ENCODE results near the gene AHI1.
"Not testable (repeated sequence)": the region's sequence is repeated elsewhere in the genome, so short reads cannot be mapped to it uniquely, and the experiment has no call there.

Gene AHI1

GRCh38 chr6:135269481-135269891, 228.1 kb downstream of the AHI1 start:
- in situ Hi-C loops (cut with MboI; ENCODE audit: low sequenced_read_pairs), result no loop called here

DNA sequence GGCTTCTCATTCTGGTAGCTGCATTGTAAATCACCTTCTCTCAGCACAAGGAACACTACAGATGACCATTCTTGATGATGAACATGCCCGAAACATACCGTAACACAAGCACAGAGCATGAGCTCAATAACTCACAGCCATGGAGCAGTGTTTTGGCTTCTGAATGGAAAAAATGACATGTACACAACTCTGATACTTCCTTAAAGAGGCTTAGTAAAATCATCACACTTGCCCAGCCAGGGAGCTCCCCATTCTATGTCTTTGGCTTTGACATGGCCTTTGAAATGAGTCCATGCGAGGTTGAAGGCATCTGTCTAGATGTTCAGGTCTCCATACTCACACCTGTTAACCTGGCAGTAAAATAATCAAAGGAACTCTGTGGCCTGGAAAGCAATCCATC, 228.8 kb downstream of the AHI1 start:
- in situ Hi-C loops (cut with MboI; ENCODE audit: low sequenced_read_pairs), result no loop called here

GRCh38 chr6:135268263-135268662, 229.3 kb downstream of the AHI1 start:
- in situ Hi-C loops (cut with MboI; ENCODE audit: low sequenced_read_pairs), result no loop called here

DNA sequence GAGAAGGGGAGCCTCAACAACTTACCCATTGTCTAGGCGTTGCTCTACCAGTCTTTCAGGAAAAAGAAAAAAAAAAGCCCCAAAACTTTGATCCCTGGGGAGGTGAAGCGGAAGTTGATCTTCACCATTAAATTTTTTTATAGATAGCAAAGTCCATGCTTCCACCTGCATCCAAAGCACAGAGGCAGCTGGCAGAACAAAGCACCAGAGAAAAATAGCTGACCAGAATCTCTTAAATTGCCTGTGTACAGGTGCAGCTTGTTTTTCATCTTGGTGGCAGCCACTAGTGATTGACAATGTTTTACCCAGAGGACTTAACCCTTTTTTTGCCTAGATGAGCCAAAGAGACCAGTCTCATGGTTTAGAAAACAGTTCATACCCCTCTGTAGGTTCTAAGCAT, 230.5 kb downstream of the AHI1 start:
- in situ Hi-C loops (cut with MboI; ENCODE audit: low sequenced_read_pairs), result no loop called here

GRCh38 chr6:135266675-135267074, 230.9 kb downstream of the AHI1 start:
- in situ Hi-C loops (cut with MboI; ENCODE audit: low sequenced_read_pairs), result no loop called here

DNA sequence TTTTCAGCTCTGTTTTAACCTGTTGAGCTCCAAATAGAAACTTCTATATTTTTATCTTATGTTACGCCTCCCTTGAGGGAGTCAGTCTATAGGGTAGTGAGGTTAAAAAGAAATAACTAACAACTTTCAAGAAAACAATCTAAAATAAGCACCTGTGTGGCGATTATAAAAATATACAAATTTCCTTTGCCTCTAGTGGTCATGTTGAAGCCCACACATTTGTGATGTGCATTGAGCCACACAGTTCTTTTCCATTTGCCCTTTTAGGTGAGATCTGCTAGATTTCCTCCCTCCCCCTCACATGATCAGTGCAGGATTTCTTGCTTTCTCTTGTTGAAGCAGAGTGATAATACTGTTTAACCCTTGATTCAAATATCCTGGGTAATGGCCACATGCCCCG, 232.3 kb downstream of the AHI1 start:
- in situ Hi-C loops (cut with MboI; ENCODE audit: low sequenced_read_pairs), result no loop called here

DNA sequence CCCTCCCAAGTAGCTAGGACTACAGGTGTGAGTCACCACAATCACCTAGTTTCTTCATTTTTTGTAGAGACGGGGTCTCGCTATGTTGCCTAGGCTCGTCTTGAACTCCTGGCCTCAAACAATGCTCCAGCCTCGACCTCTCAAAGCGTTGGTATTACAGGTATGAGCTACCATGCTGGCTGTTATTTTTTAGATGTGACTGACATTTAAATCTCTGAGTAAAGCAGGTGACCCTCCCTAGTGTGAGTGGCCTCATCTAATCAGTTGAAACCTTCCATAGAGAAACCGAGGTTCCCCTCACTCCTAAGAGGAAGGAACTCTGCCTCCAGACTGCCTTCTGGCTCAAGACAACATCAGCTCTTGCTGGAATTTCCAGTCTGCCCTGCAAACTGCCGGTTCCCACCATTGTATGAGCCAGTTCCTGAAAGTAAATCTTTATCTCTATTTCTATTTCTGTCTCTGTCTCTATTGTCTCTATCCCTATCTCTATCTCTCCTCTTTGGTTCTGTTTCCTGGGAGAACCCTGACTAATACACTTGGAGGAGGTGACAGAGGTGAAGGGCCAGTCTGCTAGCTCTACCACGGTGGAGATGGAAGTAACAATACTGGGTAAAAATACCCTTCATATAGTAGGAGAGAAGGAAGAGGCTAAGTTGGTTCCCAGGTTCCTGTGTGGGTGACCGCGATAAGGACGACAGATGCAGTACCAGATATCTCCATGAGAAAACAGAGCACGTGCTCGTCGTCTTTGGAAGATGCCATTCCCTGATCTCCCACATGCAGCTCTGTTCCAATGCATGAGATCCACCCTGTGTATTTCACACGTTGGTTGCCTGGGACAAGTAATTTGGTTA, 235.4 kb downstream of the AHI1 start:
- in situ Hi-C loops (cut with MboI; ENCODE audit: low sequenced_read_pairs), result no loop called here

DNA sequence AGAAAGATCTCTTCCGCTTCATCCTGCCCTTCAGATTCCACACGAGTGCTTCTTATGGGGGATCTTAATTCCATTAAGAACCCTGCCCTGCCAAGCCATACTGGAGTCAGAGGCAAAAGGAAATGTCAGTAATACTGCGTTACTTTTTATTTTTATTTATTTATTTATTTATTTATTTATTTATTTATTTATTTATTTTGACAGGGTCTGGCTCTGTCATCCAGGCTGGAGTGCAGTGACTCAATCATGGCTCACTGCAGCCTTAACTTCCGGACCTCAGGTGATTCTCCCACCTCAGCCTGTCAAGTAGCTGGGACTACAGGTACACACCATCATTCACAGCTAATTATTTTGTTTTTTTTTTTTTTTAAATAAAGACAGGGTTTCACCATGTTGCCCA, 236.9 kb downstream of the AHI1 start:
- in situ Hi-C loops (cut with MboI; ENCODE audit: low sequenced_read_pairs), result no loop called here

GRCh38 chr6:135258970-135259369, 238.6 kb downstream of the AHI1 start:
- in situ Hi-C loops (cut with MboI; ENCODE audit: low sequenced_read_pairs), result no loop called here

- in situ Hi-C loops (cut with MboI; ENCODE audit: low sequenced_read_pairs), result no loop called here
Measured at GRCh38 chr6:135257631-135258405, 239.7 kb downstream of the AHI1 start.

- in situ Hi-C loops (cut with MboI; ENCODE audit: low sequenced_read_pairs), result no loop called here
Measured at GRCh38 chr6:135256866-135257265, 240.7 kb downstream of the AHI1 start.

- in situ Hi-C loops (cut with MboI; ENCODE audit: low sequenced_read_pairs), result no loop called here
Measured at GRCh38 chr6:135254471-135254870, 243.1 kb downstream of the AHI1 start.

DNA sequence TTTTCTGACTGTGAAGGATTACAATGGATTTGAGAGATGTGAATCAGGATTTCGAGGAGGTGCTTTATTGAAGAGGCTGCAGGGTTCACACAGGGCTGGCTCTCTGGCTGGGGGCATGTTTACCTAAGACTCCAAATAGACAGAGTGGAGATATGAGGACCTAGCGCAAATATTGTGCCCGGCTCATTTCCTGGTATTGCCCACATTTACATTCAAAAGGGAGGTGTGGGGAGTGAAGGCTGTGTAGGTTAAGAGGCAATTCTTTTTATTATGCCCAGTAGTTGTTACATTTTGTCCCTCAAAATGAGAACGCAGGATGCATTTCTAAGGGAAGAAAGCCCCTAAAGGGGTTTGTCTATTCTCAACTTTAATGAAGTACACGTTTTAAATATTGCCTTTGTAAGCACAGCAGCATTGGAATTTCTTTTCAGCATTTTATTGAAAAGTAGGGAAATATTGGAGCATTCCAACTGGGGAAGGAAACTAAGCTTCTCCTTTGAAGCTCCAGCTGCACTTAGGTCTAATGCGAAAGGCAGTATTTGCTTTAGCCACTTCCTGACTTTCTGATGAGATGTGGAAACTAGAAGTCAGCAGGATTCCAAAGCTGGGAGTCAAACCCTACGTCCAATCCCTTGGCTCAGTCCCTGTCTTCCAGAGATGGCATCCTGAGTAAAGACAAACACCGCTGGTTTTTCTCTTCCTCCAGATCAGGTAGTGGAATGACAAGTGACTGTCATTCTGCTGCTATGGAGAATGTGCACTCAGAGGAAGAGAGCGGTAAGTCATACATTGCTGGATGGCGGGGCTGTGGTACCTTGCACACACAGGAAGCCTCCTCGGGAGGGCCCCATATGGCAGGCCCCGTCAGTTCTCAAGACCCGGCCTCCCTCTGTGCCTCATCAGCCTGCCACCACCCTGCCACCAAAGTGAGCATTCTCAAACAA, 245.8 kb downstream of the AHI1 start:
- in situ Hi-C loops (cut with MboI; ENCODE audit: low sequenced_read_pairs), result no loop called here

DNA sequence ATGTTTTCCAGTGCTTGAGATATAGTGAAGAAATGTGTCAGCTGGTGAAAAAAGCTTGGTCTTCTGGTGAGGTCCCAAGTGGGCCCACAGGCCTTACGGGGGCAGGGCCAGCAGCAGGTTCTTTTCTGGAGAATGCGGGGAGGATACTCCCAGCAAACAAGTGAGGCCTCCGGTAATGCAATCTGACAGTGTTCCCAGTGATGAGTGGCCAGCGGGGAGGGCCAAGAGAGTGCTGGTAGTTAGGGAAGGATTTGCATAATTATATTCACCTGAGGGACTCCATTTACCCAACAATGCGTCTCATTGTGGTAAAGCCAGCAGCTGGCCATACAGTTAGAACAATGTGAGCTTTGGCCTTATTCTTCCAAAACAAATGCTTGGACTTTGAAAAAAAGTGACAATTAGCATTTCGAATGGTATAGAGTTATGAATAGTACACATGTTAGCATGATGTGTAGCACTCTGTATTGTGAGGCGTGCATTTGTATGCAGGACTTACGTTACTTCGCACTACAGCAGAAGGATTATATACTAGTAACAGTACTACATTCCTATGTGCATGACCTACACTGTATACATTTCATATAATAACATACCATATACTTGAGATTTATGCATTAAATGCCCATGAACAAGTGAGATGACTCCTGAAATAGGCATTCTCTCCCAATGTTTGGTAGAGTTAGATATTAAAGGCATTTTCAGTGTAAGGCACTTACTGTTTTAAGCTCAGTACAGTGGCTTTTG, 246.6 kb downstream of the AHI1 start:
- in situ Hi-C loops (cut with MboI; ENCODE audit: low sequenced_read_pairs), result no loop called here

GRCh38 chr6:135250234-135250633, 247.3 kb downstream of the AHI1 start:
- in situ Hi-C loops (cut with MboI; ENCODE audit: low sequenced_read_pairs), result no loop called here

DNA sequence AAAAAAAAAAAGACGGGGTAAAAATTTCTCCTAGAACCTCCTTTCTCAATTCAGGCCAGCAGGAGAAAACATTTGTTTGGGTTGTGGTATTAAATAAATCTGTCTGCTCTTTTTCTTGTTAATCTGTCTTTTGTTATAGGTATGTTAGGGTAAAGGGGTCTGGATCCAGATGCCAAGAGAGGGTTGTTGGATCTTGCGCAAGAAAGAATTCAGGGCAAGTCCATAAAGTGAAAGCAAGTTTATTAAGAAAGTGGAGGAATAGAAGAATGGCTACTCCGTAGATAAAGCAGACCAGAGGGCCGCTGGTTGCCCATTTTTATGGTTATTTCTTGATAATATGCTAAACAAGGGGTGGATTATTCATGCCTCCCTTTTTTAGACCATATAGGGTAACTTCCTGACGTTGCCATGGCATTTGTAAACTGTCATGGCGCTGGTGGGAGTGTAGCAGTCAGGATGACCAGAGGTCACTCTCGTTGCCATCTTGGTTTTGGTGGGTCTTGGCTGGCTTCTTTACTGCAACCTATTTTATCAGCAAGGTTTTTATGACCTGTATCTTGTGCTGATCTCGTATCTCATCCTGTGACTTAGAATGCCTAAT, 251.0 kb downstream of the AHI1 start:
- in situ Hi-C loops (cut with MboI; ENCODE audit: low sequenced_read_pairs), result not testable (repeated sequence)

DNA sequence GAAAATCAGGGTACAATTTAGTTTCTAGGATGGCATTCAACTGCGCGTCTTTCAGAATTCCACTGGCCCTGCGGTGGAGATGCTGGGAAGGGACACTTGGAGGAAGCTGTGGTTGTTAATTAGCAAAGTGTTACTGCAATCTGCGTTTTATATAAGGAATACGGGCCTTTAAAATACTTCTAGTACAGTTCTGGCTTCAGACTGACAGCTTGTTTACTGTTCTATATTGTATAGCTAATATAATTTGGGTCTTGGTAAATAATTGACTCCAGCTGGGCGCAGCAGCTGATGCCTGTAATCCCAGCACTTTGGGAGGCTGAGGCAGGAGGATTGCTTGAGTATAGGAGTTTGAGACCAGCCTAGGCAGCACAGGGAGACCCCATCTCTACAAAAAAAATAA, 252.7 kb downstream of the AHI1 start:
- in situ Hi-C loops (cut with MboI; ENCODE audit: low sequenced_read_pairs), result no loop called here

GRCh38 chr6:135243871-135244796, 253.4 kb downstream of the AHI1 start:
- in situ Hi-C loops (cut with MboI; ENCODE audit: low sequenced_read_pairs), result no loop called here

DNA sequence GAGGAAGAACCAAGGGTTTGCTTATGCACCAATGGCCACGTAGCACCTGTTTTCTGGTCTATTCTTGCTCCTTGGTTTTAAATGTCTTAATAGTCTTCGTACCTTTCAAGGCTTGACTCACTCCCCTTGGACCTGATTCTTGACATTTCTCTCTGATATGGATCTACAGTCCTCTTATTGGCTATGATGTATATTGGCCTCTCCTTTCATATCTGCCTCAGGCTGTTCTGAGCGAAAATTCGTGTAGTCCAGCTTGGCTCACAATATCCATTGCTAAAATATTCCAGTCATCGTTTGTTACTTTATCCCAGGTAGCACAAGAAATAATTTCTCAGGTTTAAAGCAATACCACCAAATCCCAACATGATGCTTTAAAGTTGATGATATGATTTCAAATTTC, 256.8 kb downstream of the AHI1 start:
- in situ Hi-C loops (cut with MboI; ENCODE audit: low sequenced_read_pairs), result no loop called here
